ENCODE results near the gene TTLL13. TPM values are rescaled to one million over a fixed set of nuclear protein-coding genes. Genes with fewer than 3 reads are reported as not detected.

The TTLL13 gene
- total RNA-seq, 1 donor from 2014 or later: 0.19 TPM

GRCh38 chr15:90203473-90203872 is 45.9 kb upstream of the TTLL13 start:
- no peak for TF ChIP-seq CTCF (conservative IDR thresholded peaks at IDR 0.05)
- Mint-ChIP-seq H3K36me3 (ENCODE audit: low read depth) (no peaks in the 10 kb centered on the region), H3K9me3 (no peaks in the 10 kb centered on the region), H3K27me3 (ENCODE audit: low read depth) (no peaks in the 10 kb centered on the region), H3K4me1 (peaks cover 40% of the 10 kb centered on the region), H3K27ac (ENCODE audit: unreplicated experiment) (no peak overlapping the region), H3K4me3 (peak overlapping the region; percentile 58)
- DNase-seq (ENCODE audit: low read depth, low spot score): no peak

GRCh38 chr15:90203922-90204321 is 45.4 kb upstream of the TTLL13 start:
- peaks cover 40% of the 10 kb centered on the region for H3K4me1 Mint-ChIP-seq
- no peak overlapping the region for H3K27ac Mint-ChIP-seq (ENCODE audit: unreplicated experiment)
- H3K36me3 Mint-ChIP-seq (ENCODE audit: low read depth): no peaks in the 10 kb centered on the region
- no peak for DNase-seq (ENCODE audit: low read depth, low spot score)
- peak overlapping the region; percentile 58 for H3K4me3 Mint-ChIP-seq
- TF ChIP-seq CTCF (conservative IDR thresholded peaks at IDR 0.05): no peak
- no peaks in the 10 kb centered on the region for H3K9me3 Mint-ChIP-seq
- H3K27me3 Mint-ChIP-seq (ENCODE audit: low read depth): no peaks in the 10 kb centered on the region

- no peaks in the 10 kb centered on the region for H3K9me3 Mint-ChIP-seq
- peak overlapping the region; percentile 69 for H3K4me3 Mint-ChIP-seq
- peaks cover 3% of the 10 kb centered on the region for H3K36me3 Mint-ChIP-seq (ENCODE audit: low read depth)
- no peak for TF ChIP-seq CTCF (conservative IDR thresholded peaks at IDR 0.05)
- H3K4me1 Mint-ChIP-seq: peaks cover 35% of the 10 kb centered on the region
- peak overlapping the region; percentile 62 for H3K27ac Mint-ChIP-seq (ENCODE audit: unreplicated experiment)
- no peak for DNase-seq (ENCODE audit: low read depth, low spot score)
- no peaks in the 10 kb centered on the region for H3K27me3 Mint-ChIP-seq (ENCODE audit: low read depth)
Observed at GRCh38 chr15:90205050-90205848, 44.1 kb upstream of the TTLL13 start.

GRCh38 chr15:90205886-90206285 is 43.5 kb upstream of the TTLL13 start:
- DNase-seq (ENCODE audit: low read depth, low spot score): no peak
- Mint-ChIP-seq H3K36me3 (ENCODE audit: low read depth) (peaks cover 3% of the 10 kb centered on the region), H3K4me3 (peak overlapping the region; percentile 69), H3K27me3 (ENCODE audit: low read depth) (no peaks in the 10 kb centered on the region), H3K27ac (ENCODE audit: unreplicated experiment) (peak overlapping the region; percentile 6), H3K9me3 (no peaks in the 10 kb centered on the region), H3K4me1 (peaks cover 29% of the 10 kb centered on the region)
- no peak for TF ChIP-seq CTCF (conservative IDR thresholded peaks at IDR 0.05)

GRCh38 chr15:90207252-90207651 is 42.1 kb upstream of the TTLL13 start:
- no peak overlapping the region for H3K27ac Mint-ChIP-seq (ENCODE audit: unreplicated experiment)
- no peak for DNase-seq (ENCODE audit: low read depth, low spot score)
- no peaks in the 10 kb centered on the region for H3K27me3 Mint-ChIP-seq (ENCODE audit: low read depth)
- no peak for TF ChIP-seq CTCF (conservative IDR thresholded peaks at IDR 0.05)
- H3K36me3 Mint-ChIP-seq (ENCODE audit: low read depth): peaks cover 3% of the 10 kb centered on the region
- peaks cover 28% of the 10 kb centered on the region for H3K4me1 Mint-ChIP-seq
- no peak overlapping the region for H3K4me3 Mint-ChIP-seq
- no peaks in the 10 kb centered on the region for H3K9me3 Mint-ChIP-seq

All from neural crest cell (in vitro differentiated cells).